Measurements from ENCODE around the gene TNFSF9.

- TF ChIP-seq GATA3 (IDR thresholded peaks at IDR 0.05; ENCODE audit: low read depth, low read length), result no peak
- no peak for TF ChIP-seq GATA2 (IDR thresholded peaks at IDR 0.05; ENCODE audit: low read depth, low read length)
These were observed 12.5 kb upstream of the TNFSF9 start for GRCh38 chr19:6518145-6518911.
